SK-N-SH treated with all-trans-retinoic acid at 6 μM for 48 hours (cell line): ENCODE data around the gene PTPRD.

Experiments
- ARNTL ChIP-seq: fragments of 450-650 bp; formaldehyde crosslinking; IDR thresholded peaks from 2 replicates; pipeline ENCODE4 v1.5.0; 2020; ENCODE audit warnings: low read depth, mild to moderate bottlenecking, moderate library complexity, borderline replicate concordance
- PPARA ChIP-seq: fragments of 250-450 bp; sonication (Bioruptor Pico); IDR thresholded peaks from 2 replicates; pipeline ENCODE4 v1.5.0; 2020; ENCODE audit warnings: mild to moderate bottlenecking, borderline replicate concordance
- RARB ChIP-seq: fragments of 250-450 bp; sonication (Bioruptor Pico); IDR thresholded peaks from 2 replicates; pipeline ENCODE4 v1.8.0; 2021; ENCODE audit warnings: mild to moderate bottlenecking, moderate library complexity
- SNAI2 ChIP-seq: fragments of 250-450 bp; sonication (Bioruptor Pico); IDR thresholded peaks from 2 replicates; pipeline ENCODE4 v1.5.0; 2020; ENCODE audit warnings: mild to moderate bottlenecking, moderate library complexity
- TCF4 ChIP-seq: fragments of 250-450 bp; sonication (Bioruptor Pico); IDR thresholded peaks from 2 replicates; pipeline ENCODE4 v1.8.0; 2021; ENCODE audit warnings: mild to moderate bottlenecking, moderate library complexity, borderline replicate concordance
- TOX ChIP-seq: fragments of 250-450 bp; sonication (Bioruptor Pico); IDR thresholded peaks from 2 replicates; pipeline ENCODE4 v1.8.0; 2021; ENCODE audit warnings: mild to moderate bottlenecking, moderate library complexity, borderline replicate concordance
- ZFP30 ChIP-seq: fragments of 450-650 bp; formaldehyde crosslinking; IDR thresholded peaks from 2 replicates; pipeline ENCODE4 v1.5.0; 2022; ENCODE audit warnings: mild to moderate bottlenecking, moderate library complexity
- ZNF8 ChIP-seq: fragments of 450-650 bp; formaldehyde crosslinking; IDR thresholded peaks from 2 replicates; pipeline ENCODE4 v1.5.0; 2020; ENCODE audit warnings: mild to moderate bottlenecking, moderate library complexity
- TF ChIP-seq, protein P1 (sequence below): fragments of 250-450 bp; sonication (Bioruptor Pico); IDR thresholded peaks from 2 replicates; pipeline ENCODE4 v1.8.0; 2020; ENCODE audit warnings: mild to moderate bottlenecking, moderate library complexity, borderline replicate concordance
- TF ChIP-seq, protein P2 (sequence below): fragments of 250-450 bp; sonication (Bioruptor Pico); IDR thresholded peaks from 2 replicates; pipeline ENCODE4 v1.5.0; 2020; ENCODE audit warnings: mild to moderate bottlenecking, moderate library complexity
- TF ChIP-seq, protein P3 (sequence below): fragments of 250-450 bp; sonication (Bioruptor Pico); IDR thresholded peaks from 2 replicates; pipeline ENCODE4 v1.8.0; 2021; ENCODE audit warnings: low read depth, mild to moderate bottlenecking, moderate library complexity, borderline replicate concordance

DNA sequence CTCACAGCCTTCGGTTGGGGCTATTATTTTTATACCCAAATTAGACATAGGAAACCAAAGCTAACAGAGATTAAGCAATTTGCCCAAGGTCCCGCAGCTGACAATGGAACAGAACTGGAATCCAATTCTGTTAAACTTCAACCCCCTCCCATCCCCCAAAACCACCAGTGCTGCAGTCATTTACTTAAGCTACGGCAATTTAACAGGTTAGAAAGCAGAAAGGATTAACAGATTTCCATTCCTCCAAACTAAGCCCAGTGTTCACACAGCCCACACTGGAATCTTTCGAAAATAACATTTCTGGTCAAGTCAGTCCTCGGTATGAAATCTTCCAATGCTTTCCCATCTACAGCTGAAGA is 1790.2 kb downstream of the PTPRD start:
- TF ChIP-seq TOX (CRISPR knock-in tag) (no peak), PPARA (CRISPR knock-in tag) (no peak), ARNTL (CRISPR knock-in tag) (no peak), TCF4 (no peak), SNAI2 (CRISPR knock-in tag) (no peak), ZNF8 (CRISPR knock-in tag) (no peak), ZFP30 (CRISPR knock-in tag) (no peak), RARB (CRISPR knock-in tag) (no peak)
- TF ChIP-seq, protein P1, sequence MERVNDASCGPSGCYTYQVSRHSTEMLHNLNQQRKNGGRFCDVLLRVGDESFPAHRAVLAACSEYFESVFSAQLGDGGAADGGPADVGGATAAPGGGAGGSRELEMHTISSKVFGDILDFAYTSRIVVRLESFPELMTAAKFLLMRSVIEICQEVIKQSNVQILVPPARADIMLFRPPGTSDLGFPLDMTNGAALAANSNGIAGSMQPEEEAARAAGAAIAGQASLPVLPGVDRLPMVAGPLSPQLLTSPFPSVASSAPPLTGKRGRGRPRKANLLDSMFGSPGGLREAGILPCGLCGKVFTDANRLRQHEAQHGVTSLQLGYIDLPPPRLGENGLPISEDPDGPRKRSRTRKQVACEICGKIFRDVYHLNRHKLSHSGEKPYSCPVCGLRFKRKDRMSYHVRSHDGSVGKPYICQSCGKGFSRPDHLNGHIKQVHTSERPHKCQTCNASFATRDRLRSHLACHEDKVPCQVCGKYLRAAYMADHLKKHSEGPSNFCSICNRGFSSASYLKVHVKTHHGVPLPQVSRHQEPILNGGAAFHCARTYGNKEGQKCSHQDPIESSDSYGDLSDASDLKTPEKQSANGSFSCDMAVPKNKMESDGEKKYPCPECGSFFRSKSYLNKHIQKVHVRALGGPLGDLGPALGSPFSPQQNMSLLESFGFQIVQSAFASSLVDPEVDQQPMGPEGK (CRISPR knock-in tag): no peak
- TF ChIP-seq, protein P2, sequence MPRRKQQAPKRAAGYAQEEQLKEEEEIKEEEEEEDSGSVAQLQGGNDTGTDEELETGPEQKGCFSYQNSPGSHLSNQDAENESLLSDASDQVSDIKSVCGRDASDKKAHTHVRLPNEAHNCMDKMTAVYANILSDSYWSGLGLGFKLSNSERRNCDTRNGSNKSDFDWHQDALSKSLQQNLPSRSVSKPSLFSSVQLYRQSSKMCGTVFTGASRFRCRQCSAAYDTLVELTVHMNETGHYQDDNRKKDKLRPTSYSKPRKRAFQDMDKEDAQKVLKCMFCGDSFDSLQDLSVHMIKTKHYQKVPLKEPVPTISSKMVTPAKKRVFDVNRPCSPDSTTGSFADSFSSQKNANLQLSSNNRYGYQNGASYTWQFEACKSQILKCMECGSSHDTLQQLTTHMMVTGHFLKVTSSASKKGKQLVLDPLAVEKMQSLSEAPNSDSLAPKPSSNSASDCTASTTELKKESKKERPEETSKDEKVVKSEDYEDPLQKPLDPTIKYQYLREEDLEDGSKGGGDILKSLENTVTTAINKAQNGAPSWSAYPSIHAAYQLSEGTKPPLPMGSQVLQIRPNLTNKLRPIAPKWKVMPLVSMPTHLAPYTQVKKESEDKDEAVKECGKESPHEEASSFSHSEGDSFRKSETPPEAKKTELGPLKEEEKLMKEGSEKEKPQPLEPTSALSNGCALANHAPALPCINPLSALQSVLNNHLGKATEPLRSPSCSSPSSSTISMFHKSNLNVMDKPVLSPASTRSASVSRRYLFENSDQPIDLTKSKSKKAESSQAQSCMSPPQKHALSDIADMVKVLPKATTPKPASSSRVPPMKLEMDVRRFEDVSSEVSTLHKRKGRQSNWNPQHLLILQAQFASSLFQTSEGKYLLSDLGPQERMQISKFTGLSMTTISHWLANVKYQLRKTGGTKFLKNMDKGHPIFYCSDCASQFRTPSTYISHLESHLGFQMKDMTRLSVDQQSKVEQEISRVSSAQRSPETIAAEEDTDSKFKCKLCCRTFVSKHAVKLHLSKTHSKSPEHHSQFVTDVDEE (CRISPR knock-in tag): no peak
- TF ChIP-seq, protein P3, sequence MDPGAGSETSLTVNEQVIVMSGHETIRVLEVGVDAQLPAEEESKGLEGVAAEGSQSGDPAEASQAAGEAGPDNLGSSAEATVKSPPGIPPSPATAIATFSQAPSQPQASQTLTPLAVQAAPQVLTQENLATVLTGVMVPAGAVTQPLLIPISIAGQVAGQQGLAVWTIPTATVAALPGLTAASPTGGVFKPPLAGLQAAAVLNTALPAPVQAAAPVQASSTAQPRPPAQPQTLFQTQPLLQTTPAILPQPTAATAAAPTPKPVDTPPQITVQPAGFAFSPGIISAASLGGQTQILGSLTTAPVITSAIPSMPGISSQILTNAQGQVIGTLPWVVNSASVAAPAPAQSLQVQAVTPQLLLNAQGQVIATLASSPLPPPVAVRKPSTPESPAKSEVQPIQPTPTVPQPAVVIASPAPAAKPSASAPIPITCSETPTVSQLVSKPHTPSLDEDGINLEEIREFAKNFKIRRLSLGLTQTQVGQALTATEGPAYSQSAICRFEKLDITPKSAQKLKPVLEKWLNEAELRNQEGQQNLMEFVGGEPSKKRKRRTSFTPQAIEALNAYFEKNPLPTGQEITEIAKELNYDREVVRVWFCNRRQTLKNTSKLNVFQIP (CRISPR knock-in tag): no peak
